ENCODE measurements around the gene LRRC4C. TPM values are rescaled to one million over a fixed set of nuclear protein-coding genes. Genes with fewer than 3 reads are reported as not detected.

Gene LRRC4C
- total RNA-seq, 1 experiment from 2014 or later = 0.72 TPM

DNA sequence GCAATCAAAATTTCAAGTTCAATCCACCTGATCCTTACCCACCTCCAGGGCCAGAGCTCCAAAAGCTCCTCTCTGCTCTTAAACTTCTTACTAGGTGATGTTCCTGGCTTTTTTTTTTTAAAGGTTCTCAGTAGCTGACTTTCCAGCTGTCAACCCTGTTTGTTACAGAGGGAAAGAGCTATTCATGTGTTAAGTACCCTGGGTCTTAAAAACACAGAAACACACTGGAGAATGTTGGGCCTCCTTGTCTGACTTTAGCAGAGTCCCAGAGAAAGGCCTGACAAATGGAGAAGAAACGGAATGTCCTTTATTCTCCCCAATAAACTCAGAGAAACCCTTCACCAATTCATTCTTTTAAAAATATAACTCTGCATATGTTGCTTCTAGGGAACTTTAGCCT, 3.2 kb downstream of the LRRC4C start:
- no peak for TF ChIP-seq NR3C1 (CRISPR knock-in tag; conservative IDR thresholded peaks at IDR 0.05; ENCODE audit: low read depth)
- TF ChIP-seq, protein P1, sequence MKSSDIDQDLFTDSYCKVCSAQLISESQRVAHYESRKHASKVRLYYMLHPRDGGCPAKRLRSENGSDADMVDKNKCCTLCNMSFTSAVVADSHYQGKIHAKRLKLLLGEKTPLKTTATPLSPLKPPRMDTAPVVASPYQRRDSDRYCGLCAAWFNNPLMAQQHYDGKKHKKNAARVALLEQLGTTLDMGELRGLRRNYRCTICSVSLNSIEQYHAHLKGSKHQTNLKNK (CRISPR knock-in tag; IDR thresholded peaks at IDR 0.05) = no peak
- no peak for TF ChIP-seq ZNF317 (CRISPR knock-in tag; IDR thresholded peaks at IDR 0.05; ENCODE audit: borderline replicate concordance, low read depth)
- no peak for TF ChIP-seq ELF4 (CRISPR knock-in tag; IDR thresholded peaks at IDR 0.05; ENCODE audit: low read depth)
- TF ChIP-seq TP53 (CRISPR knock-in tag; IDR thresholded peaks at IDR 0.05) = no peak
- H3K27ac Mint-ChIP-seq = peak overlapping the region; percentile 95

DNA sequence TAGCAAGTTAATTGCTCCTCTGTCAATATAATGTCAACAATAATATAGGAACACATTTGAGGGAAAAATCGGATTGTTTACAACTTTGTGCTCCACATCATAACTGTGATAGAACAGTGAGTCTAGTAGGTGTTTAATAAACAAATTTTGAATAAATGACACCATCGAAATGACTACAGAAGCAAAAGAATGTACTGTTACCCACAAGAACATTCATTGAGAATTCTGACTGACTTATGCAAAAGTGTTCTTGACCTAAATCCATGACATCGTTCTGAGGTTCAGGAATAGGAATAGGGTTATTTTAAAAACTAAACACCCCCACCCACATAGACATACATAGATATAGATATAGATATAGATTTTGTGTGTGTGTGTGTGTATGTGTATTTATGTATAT, 8.4 kb downstream of the LRRC4C start:
- Mint-ChIP-seq H3K27ac (no peak overlapping the region), H3K36me3 (no peaks in the 10 kb centered on the region), H3K4me1 (peaks cover 49% of the 10 kb centered on the region), H3K27me3 (ENCODE audit: low read depth) (no peaks in the 10 kb centered on the region), H3K9me3 (no peaks in the 10 kb centered on the region), H3K4me3 (no peak overlapping the region)
- ChIA-PET CTCF (interaction anchor here (0.5 kb wide), 1 partner anchor 583 kb away, joined by 3 read pairs; no protein-coding TSS in a partner anchor), POLR2A (no interaction called here)
- ATAC-seq (no peak), DNase-seq (ENCODE audit: low spot score) (no peak)
- TF ChIP-seq NFE2L1 (CRISPR knock-in tag; IDR thresholded peaks at IDR 0.05) (no peak), GRHL2 (CRISPR knock-in tag; IDR thresholded peaks at IDR 0.05; ENCODE audit: insufficient replicate concordance, severe bottlenecking) (no peak), ESRRA (CRISPR knock-in tag; IDR thresholded peaks at IDR 0.05; ENCODE audit: borderline replicate concordance) (no peak), EMX1 (CRISPR knock-in tag; IDR thresholded peaks at IDR 0.05) (no peak)
- TF ChIP-seq, protein P2, sequence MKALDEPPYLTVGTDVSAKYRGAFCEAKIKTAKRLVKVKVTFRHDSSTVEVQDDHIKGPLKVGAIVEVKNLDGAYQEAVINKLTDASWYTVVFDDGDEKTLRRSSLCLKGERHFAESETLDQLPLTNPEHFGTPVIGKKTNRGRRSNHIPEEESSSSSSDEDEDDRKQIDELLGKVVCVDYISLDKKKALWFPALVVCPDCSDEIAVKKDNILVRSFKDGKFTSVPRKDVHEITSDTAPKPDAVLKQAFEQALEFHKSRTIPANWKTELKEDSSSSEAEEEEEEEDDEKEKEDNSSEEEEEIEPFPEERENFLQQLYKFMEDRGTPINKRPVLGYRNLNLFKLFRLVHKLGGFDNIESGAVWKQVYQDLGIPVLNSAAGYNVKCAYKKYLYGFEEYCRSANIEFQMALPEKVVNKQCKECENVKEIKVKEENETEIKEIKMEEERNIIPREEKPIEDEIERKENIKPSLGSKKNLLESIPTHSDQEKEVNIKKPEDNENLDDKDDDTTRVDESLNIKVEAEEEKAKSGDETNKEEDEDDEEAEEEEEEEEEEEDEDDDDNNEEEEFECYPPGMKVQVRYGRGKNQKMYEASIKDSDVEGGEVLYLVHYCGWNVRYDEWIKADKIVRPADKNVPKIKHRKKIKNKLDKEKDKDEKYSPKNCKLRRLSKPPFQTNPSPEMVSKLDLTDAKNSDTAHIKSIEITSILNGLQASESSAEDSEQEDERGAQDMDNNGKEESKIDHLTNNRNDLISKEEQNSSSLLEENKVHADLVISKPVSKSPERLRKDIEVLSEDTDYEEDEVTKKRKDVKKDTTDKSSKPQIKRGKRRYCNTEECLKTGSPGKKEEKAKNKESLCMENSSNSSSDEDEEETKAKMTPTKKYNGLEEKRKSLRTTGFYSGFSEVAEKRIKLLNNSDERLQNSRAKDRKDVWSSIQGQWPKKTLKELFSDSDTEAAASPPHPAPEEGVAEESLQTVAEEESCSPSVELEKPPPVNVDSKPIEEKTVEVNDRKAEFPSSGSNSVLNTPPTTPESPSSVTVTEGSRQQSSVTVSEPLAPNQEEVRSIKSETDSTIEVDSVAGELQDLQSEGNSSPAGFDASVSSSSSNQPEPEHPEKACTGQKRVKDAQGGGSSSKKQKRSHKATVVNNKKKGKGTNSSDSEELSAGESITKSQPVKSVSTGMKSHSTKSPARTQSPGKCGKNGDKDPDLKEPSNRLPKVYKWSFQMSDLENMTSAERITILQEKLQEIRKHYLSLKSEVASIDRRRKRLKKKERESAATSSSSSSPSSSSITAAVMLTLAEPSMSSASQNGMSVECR (CRISPR knock-in tag; IDR thresholded peaks at IDR 0.05; ENCODE audit: borderline replicate concordance) = no peak
- TF ChIP-seq, protein P3, sequence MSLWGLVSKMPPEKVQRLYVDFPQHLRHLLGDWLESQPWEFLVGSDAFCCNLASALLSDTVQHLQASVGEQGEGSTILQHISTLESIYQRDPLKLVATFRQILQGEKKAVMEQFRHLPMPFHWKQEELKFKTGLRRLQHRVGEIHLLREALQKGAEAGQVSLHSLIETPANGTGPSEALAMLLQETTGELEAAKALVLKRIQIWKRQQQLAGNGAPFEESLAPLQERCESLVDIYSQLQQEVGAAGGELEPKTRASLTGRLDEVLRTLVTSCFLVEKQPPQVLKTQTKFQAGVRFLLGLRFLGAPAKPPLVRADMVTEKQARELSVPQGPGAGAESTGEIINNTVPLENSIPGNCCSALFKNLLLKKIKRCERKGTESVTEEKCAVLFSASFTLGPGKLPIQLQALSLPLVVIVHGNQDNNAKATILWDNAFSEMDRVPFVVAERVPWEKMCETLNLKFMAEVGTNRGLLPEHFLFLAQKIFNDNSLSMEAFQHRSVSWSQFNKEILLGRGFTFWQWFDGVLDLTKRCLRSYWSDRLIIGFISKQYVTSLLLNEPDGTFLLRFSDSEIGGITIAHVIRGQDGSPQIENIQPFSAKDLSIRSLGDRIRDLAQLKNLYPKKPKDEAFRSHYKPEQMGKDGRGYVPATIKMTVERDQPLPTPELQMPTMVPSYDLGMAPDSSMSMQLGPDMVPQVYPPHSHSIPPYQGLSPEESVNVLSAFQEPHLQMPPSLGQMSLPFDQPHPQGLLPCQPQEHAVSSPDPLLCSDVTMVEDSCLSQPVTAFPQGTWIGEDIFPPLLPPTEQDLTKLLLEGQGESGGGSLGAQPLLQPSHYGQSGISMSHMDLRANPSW (CRISPR knock-in tag; conservative IDR thresholded peaks at IDR 0.05; ENCODE audit: low read depth) = no peak
- TF ChIP-seq, protein P4, sequence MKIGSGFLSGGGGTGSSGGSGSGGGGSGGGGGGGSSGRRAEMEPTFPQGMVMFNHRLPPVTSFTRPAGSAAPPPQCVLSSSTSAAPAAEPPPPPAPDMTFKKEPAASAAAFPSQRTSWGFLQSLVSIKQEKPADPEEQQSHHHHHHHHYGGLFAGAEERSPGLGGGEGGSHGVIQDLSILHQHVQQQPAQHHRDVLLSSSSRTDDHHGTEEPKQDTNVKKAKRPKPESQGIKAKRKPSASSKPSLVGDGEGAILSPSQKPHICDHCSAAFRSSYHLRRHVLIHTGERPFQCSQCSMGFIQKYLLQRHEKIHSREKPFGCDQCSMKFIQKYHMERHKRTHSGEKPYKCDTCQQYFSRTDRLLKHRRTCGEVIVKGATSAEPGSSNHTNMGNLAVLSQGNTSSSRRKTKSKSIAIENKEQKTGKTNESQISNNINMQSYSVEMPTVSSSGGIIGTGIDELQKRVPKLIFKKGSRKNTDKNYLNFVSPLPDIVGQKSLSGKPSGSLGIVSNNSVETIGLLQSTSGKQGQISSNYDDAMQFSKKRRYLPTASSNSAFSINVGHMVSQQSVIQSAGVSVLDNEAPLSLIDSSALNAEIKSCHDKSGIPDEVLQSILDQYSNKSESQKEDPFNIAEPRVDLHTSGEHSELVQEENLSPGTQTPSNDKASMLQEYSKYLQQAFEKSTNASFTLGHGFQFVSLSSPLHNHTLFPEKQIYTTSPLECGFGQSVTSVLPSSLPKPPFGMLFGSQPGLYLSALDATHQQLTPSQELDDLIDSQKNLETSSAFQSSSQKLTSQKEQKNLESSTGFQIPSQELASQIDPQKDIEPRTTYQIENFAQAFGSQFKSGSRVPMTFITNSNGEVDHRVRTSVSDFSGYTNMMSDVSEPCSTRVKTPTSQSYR (CRISPR knock-in tag; IDR thresholded peaks at IDR 0.05) = no peak

More for the DNA sequence above, 3.2 kb downstream of the LRRC4C start:
- ChIA-PET CTCF (interaction anchor here (0.7 kb wide), 3 partner anchors 15 to 1068 kb away, joined by 3 read pairs; no protein-coding TSS in a partner anchor), POLR2A (no interaction called here)
- DNase-seq (ENCODE audit: low spot score) = no peak
- Mint-ChIP-seq H3K36me3 (no peaks in the 10 kb centered on the region), H3K27me3 (ENCODE audit: low read depth) (no peaks in the 10 kb centered on the region; the same call in 1 of the 2 replicates), H3K9me3 (no peaks in the 10 kb centered on the region), H3K4me3 (peak overlapping the region; percentile 26), H3K4me1 (peaks cover 67% of the 10 kb centered on the region)
- ATAC-seq = peak; percentile 78
